Mesothelial cell of epicardium (in vitro differentiated cells): ENCODE measurements around the gene FRZB. TPM values are rescaled to one million over a fixed set of nuclear protein-coding genes. Genes with fewer than 3 reads are reported as not detected.
"Not testable (repeated sequence)": the region's sequence is repeated elsewhere in the genome, so short reads cannot be mapped to it uniquely, and the experiment has no call there.

Experiments
- DNase-seq, 2 experiments: peaks; one replicate each; pipeline ENCODE4 v3.0.0; 2021; ENCODE audit warnings: low spot score in 2 of 2; ENCODE audit not compliant: unreplicated experiment in 2 of 2
- H3K27ac Mint-ChIP-seq: 2 replicates; pipeline ENCODE4 v1.8.0; 2021; ENCODE audit warnings: mixed read lengths
- H3K27me3 Mint-ChIP-seq: 2 replicates; pipeline ENCODE4 v1.8.0; 2021; ENCODE audit warnings: low read depth, mixed read lengths
- H3K36me3 Mint-ChIP-seq: 2 replicates; pipeline ENCODE4 v1.8.0; 2021; ENCODE audit warnings: mixed read lengths
- H3K4me1 Mint-ChIP-seq: 2 replicates; pipeline ENCODE4 v1.8.0; 2021; ENCODE audit warnings: mixed read lengths
- H3K4me3 Mint-ChIP-seq: 2 replicates; pipeline ENCODE4 v1.8.0; 2021; ENCODE audit warnings: mild to moderate bottlenecking, moderate library complexity, mixed read lengths
- H3K9me3 Mint-ChIP-seq: 2 replicates; pipeline ENCODE4 v1.8.0; 2021; ENCODE audit warnings: mixed read lengths
- total RNA-seq: library from RNA; stranded (reverse); gene quantifications from 3 replicates; pipeline ENCODE4 v1.2.1, GENCODE V29; 2021
- TF ChIP-seq, protein P1 (sequence below): fragments of 200-600 bp; sonication (generic); IDR thresholded peaks from one replicate; pipeline ENCODE4 v1.5.0; 2021; ENCODE audit warnings: antibody characterized with exemption; ENCODE audit not compliant: unreplicated experiment

The FRZB gene
- total RNA-seq, 1 donor from 2014 or later: 12.1 TPM

DNA sequence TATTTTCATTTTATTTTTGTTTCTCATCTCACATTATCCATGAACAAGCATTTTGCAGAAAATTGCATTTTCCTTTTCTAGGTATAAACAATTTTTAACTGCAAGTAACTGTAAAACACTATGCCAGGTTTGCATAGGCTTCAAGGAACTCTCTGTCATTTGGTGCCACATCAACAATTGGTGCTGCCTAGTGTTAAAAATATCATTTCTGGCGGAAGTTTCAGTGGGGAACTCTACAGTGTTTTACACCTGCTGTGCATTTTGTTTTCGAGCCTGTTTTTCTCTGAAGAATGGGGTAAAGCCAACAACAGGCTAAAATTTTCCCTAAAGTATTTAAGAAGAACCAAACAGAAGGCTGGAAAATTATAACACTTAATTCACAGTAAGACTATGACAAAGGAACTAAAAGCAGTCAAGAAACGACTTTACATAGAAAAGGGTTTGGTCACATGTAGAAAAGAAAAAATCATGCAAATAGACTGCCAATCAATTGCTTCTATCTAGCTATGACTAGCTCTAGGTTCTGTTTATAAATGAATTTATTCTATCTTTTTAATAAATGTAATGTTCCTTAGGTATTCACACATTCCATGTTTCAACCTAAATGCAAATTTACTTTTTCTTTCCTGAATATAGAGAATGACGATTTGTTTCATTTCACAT is 21.4 kb upstream of the FRZB start:
- H3K4me1 Mint-ChIP-seq: peaks cover 2% of the 10 kb centered on the region
- H3K27me3 Mint-ChIP-seq: no peaks in the 10 kb centered on the region
- no peak for DNase-seq
- TF ChIP-seq, protein P1, sequence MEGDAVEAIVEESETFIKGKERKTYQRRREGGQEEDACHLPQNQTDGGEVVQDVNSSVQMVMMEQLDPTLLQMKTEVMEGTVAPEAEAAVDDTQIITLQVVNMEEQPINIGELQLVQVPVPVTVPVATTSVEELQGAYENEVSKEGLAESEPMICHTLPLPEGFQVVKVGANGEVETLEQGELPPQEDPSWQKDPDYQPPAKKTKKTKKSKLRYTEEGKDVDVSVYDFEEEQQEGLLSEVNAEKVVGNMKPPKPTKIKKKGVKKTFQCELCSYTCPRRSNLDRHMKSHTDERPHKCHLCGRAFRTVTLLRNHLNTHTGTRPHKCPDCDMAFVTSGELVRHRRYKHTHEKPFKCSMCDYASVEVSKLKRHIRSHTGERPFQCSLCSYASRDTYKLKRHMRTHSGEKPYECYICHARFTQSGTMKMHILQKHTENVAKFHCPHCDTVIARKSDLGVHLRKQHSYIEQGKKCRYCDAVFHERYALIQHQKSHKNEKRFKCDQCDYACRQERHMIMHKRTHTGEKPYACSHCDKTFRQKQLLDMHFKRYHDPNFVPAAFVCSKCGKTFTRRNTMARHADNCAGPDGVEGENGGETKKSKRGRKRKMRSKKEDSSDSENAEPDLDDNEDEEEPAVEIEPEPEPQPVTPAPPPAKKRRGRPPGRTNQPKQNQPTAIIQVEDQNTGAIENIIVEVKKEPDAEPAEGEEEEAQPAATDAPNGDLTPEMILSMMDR: no peak
- no peak overlapping the region for H3K4me3 Mint-ChIP-seq
- no peaks in the 10 kb centered on the region for H3K9me3 Mint-ChIP-seq
- H3K27ac Mint-ChIP-seq: no peak overlapping the region
- H3K36me3 Mint-ChIP-seq: no peaks in the 10 kb centered on the region

DNA sequence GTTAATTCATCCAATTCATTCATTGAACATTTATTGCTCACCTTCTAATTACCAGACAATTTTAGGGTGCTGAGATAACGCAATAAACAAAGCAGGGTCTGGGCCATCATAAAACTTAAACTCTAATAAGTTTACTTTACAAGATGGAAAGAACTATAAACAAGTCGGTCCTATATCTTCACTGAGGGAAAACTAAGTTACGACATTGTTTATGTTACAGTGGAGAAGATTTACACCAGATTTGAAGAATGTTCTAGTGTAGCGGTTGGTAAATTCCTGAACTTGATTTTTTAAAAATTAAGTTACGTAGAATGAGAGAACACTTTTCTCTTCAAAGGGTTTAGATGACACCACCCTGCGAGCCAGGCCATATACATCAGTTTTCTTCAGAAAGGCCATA is 20.7 kb upstream of the FRZB start:
- TF ChIP-seq, protein P1: no peak
- Mint-ChIP-seq H3K4me1 (peaks cover 2% of the 10 kb centered on the region), H3K4me3 (no peak overlapping the region), H3K9me3 (no peaks in the 10 kb centered on the region), H3K27me3 (no peaks in the 10 kb centered on the region), H3K36me3 (no peaks in the 10 kb centered on the region), H3K27ac (no peak overlapping the region)
- DNase-seq: no peak

DNA sequence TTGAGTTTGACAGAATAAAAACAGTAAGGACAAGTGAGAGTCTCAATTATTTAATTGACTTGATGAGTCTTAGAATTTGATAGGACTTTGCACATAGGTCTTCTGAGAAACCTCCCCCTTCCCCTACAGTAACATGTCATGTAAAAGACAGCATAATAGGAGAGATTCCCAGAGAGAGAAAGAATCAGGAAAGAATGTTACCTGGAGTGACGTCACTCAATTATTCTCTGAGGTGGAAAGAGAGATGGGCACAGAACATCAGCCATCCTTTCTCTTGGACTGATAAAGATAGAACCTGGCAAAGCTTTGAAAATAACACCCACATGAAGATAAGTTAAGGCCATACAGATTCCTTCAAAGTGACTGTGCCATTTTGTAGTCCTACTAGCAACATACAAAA is 19.3 kb upstream of the FRZB start:
- Mint-ChIP-seq H3K9me3 (peaks cover 4% of the 10 kb centered on the region), H3K27me3 (no peaks in the 10 kb centered on the region), H3K27ac (no peak overlapping the region), H3K4me3 (no peak overlapping the region), H3K4me1 (no peaks in the 10 kb centered on the region), H3K36me3 (peaks cover 4% of the 10 kb centered on the region)
- no peak for DNase-seq
- TF ChIP-seq, protein P1: no peak

DNA sequence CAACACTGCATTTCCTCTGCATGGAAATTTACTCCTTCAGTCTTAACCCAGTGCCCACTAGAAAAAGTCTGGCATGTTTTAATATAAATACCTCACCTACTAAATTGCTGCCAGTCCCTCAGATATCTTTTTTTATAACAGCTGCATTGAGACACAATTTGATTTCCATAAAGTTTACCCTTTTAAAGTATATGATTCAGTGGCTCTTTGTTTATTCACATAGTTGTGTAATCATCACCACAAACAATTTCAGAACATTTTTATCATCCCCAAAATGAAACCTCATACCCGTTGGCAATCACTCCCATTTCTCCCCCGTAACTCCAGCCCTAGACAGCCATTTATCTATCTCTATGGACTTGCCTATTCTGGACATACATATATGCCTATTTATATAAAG is 17.0 kb upstream of the FRZB start:
- no peak overlapping the region for H3K27ac Mint-ChIP-seq
- no peaks in the 10 kb centered on the region for H3K27me3 Mint-ChIP-seq
- H3K36me3 Mint-ChIP-seq: peaks cover 18% of the 10 kb centered on the region
- no peak for DNase-seq
- H3K4me1 Mint-ChIP-seq: no peaks in the 10 kb centered on the region
- TF ChIP-seq, protein P1: no peak
- H3K4me3 Mint-ChIP-seq: no peak overlapping the region
- peaks cover 18% of the 10 kb centered on the region for H3K9me3 Mint-ChIP-seq

DNA sequence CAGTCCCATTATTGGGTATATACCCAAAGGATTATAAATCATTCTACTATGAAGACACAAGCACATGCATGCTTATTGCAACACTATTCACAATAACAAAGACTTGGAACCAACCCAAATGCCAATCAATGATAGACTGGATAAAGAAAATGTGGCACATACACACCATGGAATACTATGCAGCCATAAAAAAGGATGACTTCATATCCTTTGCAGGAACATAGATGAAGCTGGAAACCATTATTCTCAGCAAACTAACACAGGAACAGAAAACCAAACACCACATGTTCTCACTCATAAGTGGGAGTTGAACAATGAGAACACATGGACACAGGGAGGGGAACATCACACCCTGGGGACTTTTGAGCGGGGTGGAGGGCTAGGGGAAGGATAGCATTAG is 13.7 kb upstream of the FRZB start:
- H3K9me3 Mint-ChIP-seq: peaks cover 42% of the 10 kb centered on the region
- not testable (repeated sequence) for H3K27ac Mint-ChIP-seq, H3K27me3 Mint-ChIP-seq, H3K4me1 Mint-ChIP-seq, DNase-seq, H3K4me3 Mint-ChIP-seq
- H3K36me3 Mint-ChIP-seq: peaks cover 26% of the 10 kb centered on the region

DNA sequence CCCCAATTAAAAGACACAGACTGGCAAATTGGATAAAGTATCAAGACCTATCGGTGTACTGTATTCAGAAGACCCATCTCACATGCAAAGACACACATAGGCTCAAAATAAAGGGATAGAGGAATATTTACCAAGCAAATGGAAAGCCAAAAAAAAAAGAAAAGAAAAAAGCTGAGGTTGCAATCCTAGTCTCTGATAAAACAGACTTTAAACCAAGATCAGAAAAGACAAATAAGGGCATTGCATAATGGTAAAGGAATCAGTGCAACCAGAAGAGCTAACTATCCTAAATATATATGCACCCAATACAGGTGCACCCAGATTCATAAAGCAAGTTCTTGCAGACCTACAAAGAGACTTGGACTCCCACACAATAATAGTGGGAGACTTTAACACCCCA is 10.2 kb upstream of the FRZB start:
- H3K4me3 Mint-ChIP-seq, H3K27me3 Mint-ChIP-seq, DNase-seq, H3K27ac Mint-ChIP-seq, H3K4me1 Mint-ChIP-seq: not testable (repeated sequence)
- peaks cover 54% of the 10 kb centered on the region for H3K9me3 Mint-ChIP-seq
- H3K36me3 Mint-ChIP-seq: peaks cover 32% of the 10 kb centered on the region

DNA sequence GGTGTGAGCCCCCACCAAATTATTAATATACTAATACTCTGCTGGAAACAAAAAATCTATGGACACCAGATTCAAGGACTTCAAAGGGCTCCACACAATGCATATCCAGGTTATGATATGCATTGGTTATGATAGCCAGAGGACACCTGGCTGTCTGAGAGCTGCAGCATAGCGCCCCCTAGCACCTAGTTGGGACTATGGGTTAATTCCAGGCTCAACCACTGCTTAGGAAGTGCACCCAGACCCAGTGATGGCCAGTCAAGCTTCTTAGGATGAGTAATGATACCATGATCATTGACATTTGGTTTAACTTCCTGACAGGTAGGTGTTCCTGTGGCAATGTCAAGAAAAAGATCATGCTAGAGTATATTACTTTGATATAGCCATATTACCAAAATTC is 3.8 kb upstream of the FRZB start:
- H3K4me3 Mint-ChIP-seq: no peak overlapping the region
- H3K27me3 Mint-ChIP-seq: peaks cover 2% of the 10 kb centered on the region
- DNase-seq: no peak
- H3K4me1 Mint-ChIP-seq: peaks cover 28% of the 10 kb centered on the region
- no peak overlapping the region for H3K27ac Mint-ChIP-seq
- TF ChIP-seq, protein P1: no peak
- H3K9me3 Mint-ChIP-seq: peaks cover 12% of the 10 kb centered on the region
- H3K36me3 Mint-ChIP-seq: peaks cover 6% of the 10 kb centered on the region
